AG04450 (cell line): ENCODE results near the gene HAPLN3. TPM values are rescaled to one million over a fixed set of nuclear protein-coding genes. Genes with fewer than 3 reads are reported as not detected.
"Not testable (repeated sequence)": the region's sequence is repeated elsewhere in the genome, so short reads cannot be mapped to it uniquely, and the experiment has no call there.

Experiments
- CTCF ChIA-PET: fragments of 300-600, 350-600 bp; formaldehyde crosslinking; extraction: SDS; loops from one replicate; lab custom pipeline; 2022; ENCODE audit warnings: antibody characterized with exemption, inconsistent platforms; lab: Charles Lee
- POLR2A ChIA-PET: fragments of 350-600 bp; formaldehyde crosslinking; extraction: SDS; loops from one replicate; lab custom pipeline; 2021; ENCODE audit warnings: antibody characterized with exemption, inconsistent platforms; lab: Yijun Ruan, JAX
- DNase-seq: peaks from one replicate; pipeline ENCODE4 v3.0.0-alpha.2; 2011; ENCODE audit warnings: low read depth, low spot score
- H3K27ac ChIP-seq: one replicate; pipeline ENCODE4 v1.5.1; 2012; ENCODE audit warnings: low read depth, low read length, control low read depth
- H3K27me3 ChIP-seq: one replicate; pipeline ENCODE4 v1.6.0; 2012; ENCODE audit warnings: low read length; ENCODE audit not compliant: control insufficient read depth, insufficient read depth
- H3K4me3 ChIP-seq: 2 replicates; pipeline ENCODE4 v1.5.1; 2011; ENCODE audit warnings: mild to moderate bottlenecking, low read depth, low read length, control low read depth
- H3K9me3 ChIP-seq: 2 replicates; pipeline ENCODE4 v1.5.1; 2012; ENCODE audit warnings: low read length; ENCODE audit not compliant: control insufficient read depth, insufficient read depth
- polyA plus RNA-seq: library from polyadenylated mRNA; depleted of rRNA; stranded (reverse); fragments of >200 nt; gene quantifications from 2 replicates; pipeline ENCODE4 v1.2.3, GENCODE V29; 2011
- TF ChIP-seq, protein P1 (sequence below): IDR thresholded peaks from 2 replicates; pipeline ENCODE4 v1.5.1; 2011; ENCODE audit warnings: low read depth, low read length, control low read depth, inconsistent platforms

Gene HAPLN3
- polyA plus RNA-seq, 1 experiment: 5.6 TPM

DNA sequence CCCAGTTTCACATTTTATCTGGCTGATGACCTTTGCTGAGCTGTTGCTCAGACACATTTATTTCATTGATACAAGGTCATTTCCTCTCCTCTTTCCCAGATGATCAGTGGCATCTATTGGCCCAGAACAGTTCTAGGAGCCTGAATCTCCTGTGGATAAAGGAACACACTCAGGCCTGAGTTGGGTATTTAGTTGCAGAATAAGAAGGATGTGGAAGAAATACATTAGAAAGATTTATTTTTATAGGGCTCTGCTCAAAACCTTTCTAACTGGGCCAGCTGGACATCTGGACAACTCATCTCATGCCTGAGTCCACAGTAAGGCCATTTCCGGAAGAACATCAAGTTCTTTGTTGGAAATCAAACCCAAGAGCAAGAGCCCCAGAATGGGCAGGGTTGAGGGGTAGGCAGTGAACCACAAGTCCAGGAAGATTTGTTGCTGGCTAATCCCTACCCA lies 37.6 kb upstream of the HAPLN3 start:
- TF ChIP-seq, protein P1, sequence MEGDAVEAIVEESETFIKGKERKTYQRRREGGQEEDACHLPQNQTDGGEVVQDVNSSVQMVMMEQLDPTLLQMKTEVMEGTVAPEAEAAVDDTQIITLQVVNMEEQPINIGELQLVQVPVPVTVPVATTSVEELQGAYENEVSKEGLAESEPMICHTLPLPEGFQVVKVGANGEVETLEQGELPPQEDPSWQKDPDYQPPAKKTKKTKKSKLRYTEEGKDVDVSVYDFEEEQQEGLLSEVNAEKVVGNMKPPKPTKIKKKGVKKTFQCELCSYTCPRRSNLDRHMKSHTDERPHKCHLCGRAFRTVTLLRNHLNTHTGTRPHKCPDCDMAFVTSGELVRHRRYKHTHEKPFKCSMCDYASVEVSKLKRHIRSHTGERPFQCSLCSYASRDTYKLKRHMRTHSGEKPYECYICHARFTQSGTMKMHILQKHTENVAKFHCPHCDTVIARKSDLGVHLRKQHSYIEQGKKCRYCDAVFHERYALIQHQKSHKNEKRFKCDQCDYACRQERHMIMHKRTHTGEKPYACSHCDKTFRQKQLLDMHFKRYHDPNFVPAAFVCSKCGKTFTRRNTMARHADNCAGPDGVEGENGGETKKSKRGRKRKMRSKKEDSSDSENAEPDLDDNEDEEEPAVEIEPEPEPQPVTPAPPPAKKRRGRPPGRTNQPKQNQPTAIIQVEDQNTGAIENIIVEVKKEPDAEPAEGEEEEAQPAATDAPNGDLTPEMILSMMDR: no peak
- DNase-seq: no peak
- no peak overlapping the region for H3K4me3 ChIP-seq
- ChIA-PET POLR2A (no interaction called here), CTCF (interaction anchor here (0.9 kb wide), 1 partner anchor 41 kb away, joined by 4 read pairs; no protein-coding TSS in a partner anchor)
- no peaks in the 10 kb centered on the region for H3K27me3 ChIP-seq
- H3K27ac ChIP-seq: no peak overlapping the region
- peaks cover 7% of the 10 kb centered on the region; the same call in 1 of the 2 replicates for H3K9me3 ChIP-seq

DNA sequence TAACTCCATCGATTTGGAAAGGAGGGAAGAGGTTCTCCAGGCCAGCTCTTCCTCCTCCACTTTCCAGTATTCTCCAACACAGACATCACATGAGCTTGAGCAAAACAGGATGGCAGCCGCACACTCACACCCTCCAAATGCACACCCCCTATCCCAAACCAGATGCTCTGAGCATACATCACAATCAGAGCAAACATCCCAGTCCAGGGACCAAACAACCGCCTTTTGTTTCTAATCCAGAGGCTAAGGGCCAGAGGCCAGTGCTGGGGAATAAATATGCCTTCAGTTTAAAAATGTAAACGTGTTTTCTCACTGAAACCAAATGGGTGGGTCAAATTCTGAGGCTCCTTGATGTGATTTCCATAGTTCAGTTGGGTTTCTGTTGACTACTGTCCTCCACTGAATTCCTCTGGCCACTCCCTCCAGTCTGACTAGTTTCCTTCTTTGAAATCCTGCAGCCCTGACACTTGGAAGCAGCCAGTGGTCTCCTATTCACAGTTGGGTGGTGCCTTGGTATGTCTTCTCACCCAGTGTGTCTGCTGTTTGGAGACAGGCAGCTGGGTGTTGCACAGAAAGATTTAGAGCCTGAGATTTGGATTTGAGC lies 37.0 kb upstream of the HAPLN3 start:
- Histone ChIP-seq H3K27me3 (no peaks in the 10 kb centered on the region), H3K4me3 (no peak overlapping the region), H3K9me3 (peaks cover 10% of the 10 kb centered on the region; the same call in 1 of the 2 replicates), H3K27ac (no peak overlapping the region)
- ChIA-PET POLR2A (interaction anchor here (0.8 kb wide), 1 partner anchor 78 kb away, joined by 3 read pairs; no protein-coding TSS in a partner anchor), CTCF (interaction anchor here (0.9 kb wide), 1 partner anchor 41 kb away, joined by 4 read pairs; no protein-coding TSS in a partner anchor)
- no peak for DNase-seq
- TF ChIP-seq, protein P1: no peak

DNA sequence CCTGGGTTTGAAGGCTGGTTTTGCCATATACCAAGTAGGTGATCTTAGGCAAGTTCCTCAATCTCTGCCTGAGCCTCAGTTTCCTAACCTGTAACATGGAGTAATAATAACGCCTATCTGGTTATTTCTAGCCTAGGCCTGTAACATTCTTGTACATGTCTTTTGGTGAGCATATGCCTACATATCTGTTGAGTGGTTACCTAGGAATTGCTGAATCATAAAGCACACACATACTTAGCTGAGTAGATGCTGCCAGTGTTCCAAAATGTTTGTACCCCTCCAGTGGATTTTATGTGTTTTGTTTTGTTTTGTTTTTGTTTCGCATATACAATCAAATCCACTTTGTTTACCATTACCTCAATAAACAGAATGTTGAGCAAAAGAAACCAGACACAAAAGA lies 35.2 kb upstream of the HAPLN3 start:
- Histone ChIP-seq H3K27me3 (no peaks in the 10 kb centered on the region), H3K27ac (no peak overlapping the region), H3K9me3 (peaks cover 10% of the 10 kb centered on the region; the same call in 1 of the 2 replicates), H3K4me3 (no peak overlapping the region)
- ChIA-PET CTCF (no interaction called here), POLR2A (no interaction called here)
- no peak for DNase-seq
- TF ChIP-seq, protein P1: no peak

GRCh38 chr15:88929358-88930098 lies 34.2 kb upstream of the HAPLN3 start:
- peaks cover 10% of the 10 kb centered on the region; the same call in 1 of the 2 replicates for H3K9me3 ChIP-seq
- H3K27me3 ChIP-seq, POLR2A ChIA-PET, CTCF ChIA-PET, H3K27ac ChIP-seq, H3K4me3 ChIP-seq, DNase-seq: not testable (repeated sequence)

- H3K27me3 ChIP-seq, H3K4me3 ChIP-seq, DNase-seq, H3K27ac ChIP-seq, CTCF ChIA-PET, POLR2A ChIA-PET, H3K9me3 ChIP-seq: not testable (repeated sequence)
Measured at GRCh38 chr15:88928192-88928591, 32.8 kb upstream of the HAPLN3 start.

GRCh38 chr15:88925648-88926047 lies 30.3 kb upstream of the HAPLN3 start:
- H3K9me3 ChIP-seq, H3K27me3 ChIP-seq, H3K27ac ChIP-seq, DNase-seq, H3K4me3 ChIP-seq, CTCF ChIA-PET, POLR2A ChIA-PET: not testable (repeated sequence)

DNA sequence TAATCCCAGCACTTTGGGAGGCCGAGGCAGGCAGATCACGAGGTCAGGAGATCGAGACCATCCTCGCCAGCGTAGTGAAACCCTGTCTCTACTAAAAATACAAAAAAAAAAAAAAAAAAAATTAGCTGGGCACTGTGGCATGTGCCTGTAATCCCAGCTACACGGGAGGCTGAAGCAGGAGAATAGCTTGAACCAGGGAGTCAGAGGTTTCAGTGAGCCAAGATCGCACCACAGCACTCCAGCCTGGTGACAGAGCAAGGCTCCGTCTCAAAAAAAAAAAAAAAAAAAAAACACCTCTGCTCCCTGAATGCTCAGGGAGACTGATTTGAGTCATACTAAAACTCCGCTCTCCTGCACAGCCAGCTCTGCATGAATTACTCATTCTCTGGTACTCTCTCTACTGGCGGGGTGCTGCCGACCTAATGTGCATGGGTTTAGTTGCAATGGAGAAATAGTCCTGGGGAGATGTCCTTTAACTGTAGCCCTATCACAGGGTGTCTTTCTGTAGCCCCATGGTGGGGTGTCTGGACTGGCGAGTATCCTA lies 25.6 kb upstream of the HAPLN3 start:
- not testable (repeated sequence) for DNase-seq, H3K27me3 ChIP-seq, H3K9me3 ChIP-seq, H3K4me3 ChIP-seq
- peak overlapping the region; percentile 73 for H3K27ac ChIP-seq
- POLR2A ChIA-PET: interaction anchor here (0.6 to 1.1 kb wide), 6 partner anchors 9 to 271 kb away, joined by 3 to 9 read pairs (median 5); no protein-coding TSS in a partner anchor
- CTCF ChIA-PET: interaction anchor here (0.6 to 1.1 kb wide), 5 partner anchors 16 to 137 kb away, joined by 3 to 8 read pairs (median 4); no protein-coding TSS in a partner anchor
